Body of pancreas (tissue), 4 donors: Measurements from ENCODE around the gene ELOVL5.

ENCODE experiments used
- POLR2A ChIP-seq, 3 donors: fragments of 450-650 bp; IDR thresholded peaks; one replicate each; pipeline ENCODE4 v1.6.1; 2016; ENCODE audit warnings: antibody characterized with exemption in 3 of 3, mild to moderate bottlenecking in 2 of 3
- TF ChIP-seq, protein P1 (sequence below), 7 experiments: fragments of 450-650 bp in 4 of 7; fragments of 200-600 bp in 3 of 7; sonication (generic) in 3 of 7; IDR thresholded peaks; one replicate each; pipeline ENCODE4 v1.5.1; 2016 to 2019; ENCODE audit warnings: antibody characterized with exemption in 7 of 7

DNA sequence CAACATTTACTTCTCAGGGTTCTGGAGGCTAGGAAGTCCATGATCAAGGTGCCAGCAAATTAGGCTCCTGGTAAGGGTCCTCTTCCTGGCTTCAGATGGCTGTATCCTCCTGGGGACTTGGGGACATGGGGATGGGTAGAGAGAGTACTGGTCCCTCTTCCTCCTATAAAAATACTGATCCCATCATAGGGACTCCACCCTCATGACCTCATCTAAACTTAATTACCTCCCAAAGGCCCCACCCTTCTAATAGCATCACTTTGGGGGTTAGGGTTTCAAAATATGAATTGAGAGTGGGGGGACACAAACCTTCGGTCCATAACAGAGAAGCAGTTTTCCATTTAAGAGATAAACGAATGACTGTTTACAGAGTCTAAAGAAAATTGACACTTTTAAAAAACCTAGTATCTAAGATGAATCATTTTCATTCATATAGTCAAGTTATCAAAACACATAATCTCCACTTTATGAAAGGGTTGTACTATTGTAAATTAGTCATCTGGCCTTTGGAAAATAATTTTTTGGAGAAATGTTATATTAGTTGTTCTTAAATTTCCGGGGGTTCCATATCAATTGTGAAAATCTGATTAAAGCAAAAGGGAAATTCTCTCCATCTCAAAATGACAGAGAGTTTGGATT is 33.5 kb downstream of the ELOVL5 start:
- TF ChIP-seq, protein P1, sequence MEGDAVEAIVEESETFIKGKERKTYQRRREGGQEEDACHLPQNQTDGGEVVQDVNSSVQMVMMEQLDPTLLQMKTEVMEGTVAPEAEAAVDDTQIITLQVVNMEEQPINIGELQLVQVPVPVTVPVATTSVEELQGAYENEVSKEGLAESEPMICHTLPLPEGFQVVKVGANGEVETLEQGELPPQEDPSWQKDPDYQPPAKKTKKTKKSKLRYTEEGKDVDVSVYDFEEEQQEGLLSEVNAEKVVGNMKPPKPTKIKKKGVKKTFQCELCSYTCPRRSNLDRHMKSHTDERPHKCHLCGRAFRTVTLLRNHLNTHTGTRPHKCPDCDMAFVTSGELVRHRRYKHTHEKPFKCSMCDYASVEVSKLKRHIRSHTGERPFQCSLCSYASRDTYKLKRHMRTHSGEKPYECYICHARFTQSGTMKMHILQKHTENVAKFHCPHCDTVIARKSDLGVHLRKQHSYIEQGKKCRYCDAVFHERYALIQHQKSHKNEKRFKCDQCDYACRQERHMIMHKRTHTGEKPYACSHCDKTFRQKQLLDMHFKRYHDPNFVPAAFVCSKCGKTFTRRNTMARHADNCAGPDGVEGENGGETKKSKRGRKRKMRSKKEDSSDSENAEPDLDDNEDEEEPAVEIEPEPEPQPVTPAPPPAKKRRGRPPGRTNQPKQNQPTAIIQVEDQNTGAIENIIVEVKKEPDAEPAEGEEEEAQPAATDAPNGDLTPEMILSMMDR (IDR thresholded peaks at IDR 0.05) = no peak
- TF ChIP-seq POLR2A (IDR thresholded peaks at IDR 0.05) = no peak
